ENCODE data around the gene MON1B.
"Not testable (repeated sequence)": the region's sequence is repeated elsewhere in the genome, so short reads cannot be mapped to it uniquely, and the experiment has no call there.

Gene MON1B

GRCh38 chr16:77199211-77199610, 8.2 kb downstream of the MON1B start, which contains the start of gene SYCE1L:
TSS of gene SYCE1L (plus strand) at chr16:77199408. CDS start at chr16:77199452, 44 bp downstream.
- DNase-seq = no peak

- no peak for DNase-seq
Observed at GRCh38 chr16:77206533-77206932, 15.5 kb downstream of the MON1B start.

- DNase-seq = no peak
Observed at GRCh38 chr16:77207030-77207429, 16.0 kb downstream of the MON1B start.

GRCh38 chr16:77208382-77208781, 17.4 kb downstream of the MON1B start:
- DNase-seq = no peak

- DNase-seq = peak; percentile 24
Observed at GRCh38 chr16:77211880-77212740, 21.1 kb downstream of the MON1B start.

- peak; percentile 19 for DNase-seq
Observed at GRCh38 chr16:77212741-77213541, 22.0 kb downstream of the MON1B start.

GRCh38 chr16:77213542-77214106, 22.6 kb downstream of the MON1B start:
- peak; percentile 75 for DNase-seq

GRCh38 chr16:77214411-77215138, 23.6 kb downstream of the MON1B start:
- DNase-seq = no peak

- no peak for DNase-seq
Observed at GRCh38 chr16:77219437-77219836, 28.4 kb downstream of the MON1B start.

- no peak for DNase-seq
Observed at GRCh38 chr16:77220427-77220826, 29.4 kb downstream of the MON1B start.

GRCh38 chr16:77221482-77221881, 30.5 kb downstream of the MON1B start:
- DNase-seq = no peak

- DNase-seq = no peak
Observed at GRCh38 chr16:77223184-77223583, 32.2 kb downstream of the MON1B start.

- no peak for DNase-seq
Observed at GRCh38 chr16:77225182-77225581, 34.2 kb downstream of the MON1B start.

- no peak for DNase-seq
Observed at GRCh38 chr16:77227745-77228144, 36.8 kb downstream of the MON1B start.

GRCh38 chr16:77231047-77231446, 40.1 kb downstream of the MON1B start:
- no peak for DNase-seq

GRCh38 chr16:77233799-77234519, 43.0 kb downstream of the MON1B start:
- no peak for DNase-seq

- no peak for DNase-seq
Observed at GRCh38 chr16:77234611-77235010, 43.6 kb downstream of the MON1B start.

- peak; percentile 33 for DNase-seq
Observed at GRCh38 chr16:77236063-77236511, 45.1 kb downstream of the MON1B start.

- DNase-seq = no peak
Observed at GRCh38 chr16:77238593-77238992, 47.6 kb downstream of the MON1B start.

GRCh38 chr16:77242471-77242870, 51.5 kb downstream of the MON1B start:
- not testable (repeated sequence) for DNase-seq

- DNase-seq = no peak
Observed at GRCh38 chr16:77246150-77246549, 55.2 kb downstream of the MON1B start.

- no peak for DNase-seq
Observed at GRCh38 chr16:77250400-77250799, 59.4 kb downstream of the MON1B start.
